ENCODE data around the gene CCL18.
"Not testable (repeated sequence)": the region's sequence is repeated elsewhere in the genome, so short reads cannot be mapped to it uniquely, and the experiment has no call there.

The CCL18 gene

GRCh38 chr17:36085765-36086164, 21.7 kb downstream of the CCL18 start:
- in situ Hi-C loops (cut with HindIII; ENCODE audit: low pct_unique_long_range_greater_than_20kb, low sequenced_read_pairs): no loop called here
- TF ChIP-seq JUND (IDR thresholded peaks at IDR 0.05; ENCODE audit: low read depth): no peak

GRCh38 chr17:36086791-36087190, 22.7 kb downstream of the CCL18 start:
- no peak for DNase-seq (ENCODE audit: low read depth in 1 of 2, low spot score in 1 of 2)

More at GRCh38 chr17:36085765-36086164, 21.7 kb downstream of the CCL18 start:
- DNase-seq (ENCODE audit: low read depth in 1 of 2, low spot score in 1 of 2): peak in 1 of 2 experiments; percentile 42

GRCh38 chr17:36087471-36087870, 23.4 kb downstream of the CCL18 start:
- DNase-seq (ENCODE audit: low read depth in 1 of 2, low spot score in 1 of 2); in situ Hi-C loops (cut with HindIII; ENCODE audit: low pct_unique_long_range_greater_than_20kb, low sequenced_read_pairs): not testable (repeated sequence)

More at GRCh38 chr17:36086791-36087190, 22.7 kb downstream of the CCL18 start:
- in situ Hi-C loops (cut with HindIII; ENCODE audit: low pct_unique_long_range_greater_than_20kb, low sequenced_read_pairs): no loop called here
- no peak for TF ChIP-seq JUND (IDR thresholded peaks at IDR 0.05; ENCODE audit: low read depth)

GRCh38 chr17:36087897-36088572, 24.0 kb downstream of the CCL18 start:
- in situ Hi-C loops (cut with HindIII; ENCODE audit: low pct_unique_long_range_greater_than_20kb, low sequenced_read_pairs); DNase-seq (ENCODE audit: low read depth in 1 of 2, low spot score in 1 of 2): not testable (repeated sequence)

- in situ Hi-C loops (cut with HindIII; ENCODE audit: low pct_unique_long_range_greater_than_20kb, low sequenced_read_pairs): no loop called here
- TF ChIP-seq JUND (IDR thresholded peaks at IDR 0.05; ENCODE audit: low read depth): no peak
Measured at GRCh38 chr17:36088670-36089338, 24.7 kb downstream of the CCL18 start.

GRCh38 chr17:36089339-36089865, 25.3 kb downstream of the CCL18 start:
- no peak for TF ChIP-seq JUND (IDR thresholded peaks at IDR 0.05; ENCODE audit: low read depth)
- in situ Hi-C loops (cut with HindIII; ENCODE audit: low pct_unique_long_range_greater_than_20kb, low sequenced_read_pairs): no loop called here
- DNase-seq (ENCODE audit: low read depth in 1 of 2, low spot score in 1 of 2): no peak

More at GRCh38 chr17:36088670-36089338, 24.7 kb downstream of the CCL18 start:
- DNase-seq (ENCODE audit: low read depth in 1 of 2, low spot score in 1 of 2): peak in 1 of 2 experiments; percentile 7

GRCh38 chr17:36089888-36090836, 26.1 kb downstream of the CCL18 start, which contains the start of gene CCL3:
TSS of gene CCL3 (minus strand) at chr17:36090143. CDS start at chr17:36090058, 85 bp downstream.
- no peak for TF ChIP-seq JUND (IDR thresholded peaks at IDR 0.05; ENCODE audit: low read depth)
- no peak for DNase-seq (ENCODE audit: low read depth in 1 of 2, low spot score in 1 of 2)
- in situ Hi-C loops (cut with HindIII; ENCODE audit: low pct_unique_long_range_greater_than_20kb, low sequenced_read_pairs): no loop called here

- in situ Hi-C loops (cut with HindIII; ENCODE audit: low pct_unique_long_range_greater_than_20kb, low sequenced_read_pairs): no loop called here
- TF ChIP-seq JUND (IDR thresholded peaks at IDR 0.05; ENCODE audit: low read depth): no peak
- DNase-seq (ENCODE audit: low read depth in 1 of 2, low spot score in 1 of 2): no peak
Measured at GRCh38 chr17:36092230-36092629, 28.2 kb downstream of the CCL18 start.

- in situ Hi-C loops (cut with HindIII; ENCODE audit: low pct_unique_long_range_greater_than_20kb, low sequenced_read_pairs); DNase-seq (ENCODE audit: low read depth in 1 of 2, low spot score in 1 of 2): not testable (repeated sequence)
Measured at GRCh38 chr17:36092715-36093114, 28.6 kb downstream of the CCL18 start.

- TF ChIP-seq JUND (IDR thresholded peaks at IDR 0.05; ENCODE audit: low read depth): no peak
- DNase-seq (ENCODE audit: low read depth in 1 of 2, low spot score in 1 of 2): no peak
- in situ Hi-C loops (cut with HindIII; ENCODE audit: low pct_unique_long_range_greater_than_20kb, low sequenced_read_pairs): no loop called here
Measured at GRCh38 chr17:36094232-36094631, 30.2 kb downstream of the CCL18 start.

GRCh38 chr17:36094746-36095145, 30.7 kb downstream of the CCL18 start:
- no peak for TF ChIP-seq JUND (IDR thresholded peaks at IDR 0.05; ENCODE audit: low read depth)
- in situ Hi-C loops (cut with HindIII; ENCODE audit: low pct_unique_long_range_greater_than_20kb, low sequenced_read_pairs): no loop called here
- DNase-seq (ENCODE audit: low read depth in 1 of 2, low spot score in 1 of 2): no peak

- in situ Hi-C loops (cut with HindIII; ENCODE audit: low pct_unique_long_range_greater_than_20kb, low sequenced_read_pairs): no loop called here
- no peak for TF ChIP-seq JUND (IDR thresholded peaks at IDR 0.05; ENCODE audit: low read depth)
- DNase-seq (ENCODE audit: low read depth in 1 of 2, low spot score in 1 of 2): peak in 1 of 2 experiments; percentile 54
Measured at GRCh38 chr17:36095992-36096391, 31.9 kb downstream of the CCL18 start.

- in situ Hi-C loops (cut with HindIII; ENCODE audit: low pct_unique_long_range_greater_than_20kb, low sequenced_read_pairs); DNase-seq (ENCODE audit: low read depth in 1 of 2, low spot score in 1 of 2): not testable (repeated sequence)
Measured at GRCh38 chr17:36099004-36099403, 34.9 kb downstream of the CCL18 start.

- DNase-seq (ENCODE audit: low read depth in 1 of 2, low spot score in 1 of 2); in situ Hi-C loops (cut with HindIII; ENCODE audit: low pct_unique_long_range_greater_than_20kb, low sequenced_read_pairs): not testable (repeated sequence)
Measured at GRCh38 chr17:36103401-36103975, 39.4 kb downstream of the CCL18 start, which contains the start of gene CCL4. TSS of gene CCL4 (plus strand) at chr17:36103827. CDS start at chr17:36103906, 79 bp downstream.

- in situ Hi-C loops (cut with HindIII; ENCODE audit: low pct_unique_long_range_greater_than_20kb, low sequenced_read_pairs); DNase-seq (ENCODE audit: low read depth in 1 of 2, low spot score in 1 of 2): not testable (repeated sequence)
Measured at GRCh38 chr17:36104246-36104645, 40.2 kb downstream of the CCL18 start.

Measured in T47D (cell line).